HG03108 (cell line): ENCODE data around the gene DUSP21.
"Not testable (repeated sequence)": the region's sequence is repeated elsewhere in the genome, so short reads cannot be mapped to it uniquely, and the experiment has no call there.

Experiments used
- ATAC-seq: cut with Tn5 transposase; IDR thresholded peaks from one replicate; pipeline ENCODE4 v1.9.1; 2021; ENCODE audit warnings: moderate library complexity; ENCODE audit not compliant: unreplicated experiment

The DUSP21 gene

DNA sequence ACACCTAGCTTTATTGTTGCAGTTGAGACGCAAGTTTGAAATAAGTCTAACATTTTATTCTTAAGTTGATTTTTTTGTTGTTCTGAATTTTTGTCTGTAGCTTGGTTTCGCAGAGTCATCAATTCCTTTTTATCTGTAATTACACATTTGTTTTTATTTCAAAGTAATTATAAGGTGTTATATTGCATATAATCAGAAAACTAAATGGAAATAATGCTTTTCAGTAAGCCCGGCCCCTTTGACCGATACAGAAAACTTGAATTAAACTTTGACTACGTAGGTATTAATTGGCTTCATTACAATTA lies 31.3 kb downstream of the DUSP21 start:
- ATAC-seq = no peak

DNA sequence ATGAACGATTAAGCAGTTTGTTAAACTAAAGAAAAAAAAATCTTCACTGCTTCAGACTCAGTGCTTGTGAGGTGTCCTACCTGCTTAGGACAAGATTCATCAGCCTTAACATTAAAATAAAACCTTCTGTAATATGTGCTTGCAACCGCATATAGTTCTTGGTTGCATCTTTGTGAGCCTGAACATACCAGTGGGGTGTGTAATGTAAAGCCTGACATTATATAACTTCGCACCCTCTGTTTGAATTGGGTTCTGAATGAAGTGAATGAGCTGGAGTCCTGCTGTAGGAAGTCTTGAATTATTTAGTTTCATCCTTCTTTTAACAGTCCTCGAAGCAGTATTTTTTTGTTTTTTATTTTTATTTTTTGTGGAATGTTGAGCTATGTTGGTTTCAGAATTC lies 32.3 kb downstream of the DUSP21 start:
- ATAC-seq = no peak

DNA sequence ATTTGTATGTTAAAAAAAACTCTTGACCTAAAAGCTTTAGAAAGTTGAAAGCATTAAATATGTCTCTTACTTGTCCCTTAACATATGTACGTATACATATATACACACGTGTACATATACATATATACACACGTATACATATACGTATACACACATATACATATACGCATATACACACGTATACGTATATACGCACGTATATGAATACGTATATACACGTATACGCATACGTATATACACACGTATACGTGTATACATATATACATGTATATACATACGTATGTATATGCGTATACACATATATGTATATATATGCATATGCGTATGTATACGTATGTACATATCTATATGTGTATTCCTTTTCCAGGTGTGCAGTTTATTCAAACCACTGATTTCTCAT lies 32.9 kb downstream of the DUSP21 start:
- no peak for ATAC-seq

DNA sequence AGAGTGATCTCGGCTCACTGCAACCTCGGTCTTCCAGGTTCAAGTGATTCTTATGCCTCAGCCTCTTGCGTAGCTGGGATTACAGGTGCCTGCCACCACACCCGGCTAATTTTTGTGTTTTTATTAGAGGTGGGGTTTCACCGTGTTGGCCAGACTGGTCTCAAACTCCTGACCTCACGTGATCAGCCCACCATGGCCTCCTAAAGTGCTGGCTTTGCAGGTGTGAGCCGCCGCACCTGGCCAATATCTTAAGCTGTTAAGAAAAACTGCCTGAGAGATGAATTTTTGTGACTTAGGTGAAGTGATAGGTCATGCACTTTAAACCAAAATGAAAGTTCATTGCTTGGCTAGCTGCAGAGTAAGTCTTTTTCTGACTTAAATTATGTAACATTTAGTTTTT lies 35.0 kb downstream of the DUSP21 start:
- ATAC-seq = no peak

DNA sequence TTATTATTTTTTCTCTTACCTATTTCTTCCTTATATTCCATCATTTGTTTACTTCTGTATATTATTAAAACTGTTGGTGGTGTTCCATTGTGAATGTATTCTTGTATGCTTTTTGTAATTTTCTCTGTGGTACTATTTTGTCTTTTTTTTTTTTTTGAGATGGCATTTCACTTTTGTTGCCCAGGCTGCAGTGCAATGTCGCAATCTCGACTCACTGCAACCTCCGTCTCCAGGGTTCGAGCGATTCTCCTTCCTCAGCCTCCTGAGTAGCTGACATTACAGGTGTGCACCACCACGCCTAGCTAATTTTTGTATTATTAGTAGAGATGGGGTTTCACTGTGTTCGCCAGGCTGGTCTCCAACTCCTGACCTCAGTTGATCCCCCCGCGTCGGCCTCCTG lies 37.7 kb downstream of the DUSP21 start:
- no peak for ATAC-seq

DNA sequence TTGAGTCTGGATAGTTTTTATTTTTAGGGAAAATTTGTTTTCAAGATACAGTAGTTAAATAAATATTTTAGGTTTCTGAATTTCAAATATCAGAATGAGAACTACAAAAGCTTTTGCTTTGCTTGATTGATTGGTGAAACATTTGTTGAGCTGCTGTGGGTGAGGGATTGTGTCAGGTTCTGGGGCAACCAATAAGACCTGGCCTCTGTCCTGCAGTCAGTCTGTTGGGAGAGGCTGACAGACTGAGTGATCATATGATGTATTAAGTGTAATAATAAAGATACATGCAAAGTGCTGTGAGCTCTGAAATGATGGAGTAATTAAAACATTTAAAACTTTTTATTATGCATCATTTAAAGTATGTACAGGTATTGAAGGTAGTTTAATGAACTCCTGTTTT lies 38.8 kb downstream of the DUSP21 start:
- ATAC-seq = no peak

DNA sequence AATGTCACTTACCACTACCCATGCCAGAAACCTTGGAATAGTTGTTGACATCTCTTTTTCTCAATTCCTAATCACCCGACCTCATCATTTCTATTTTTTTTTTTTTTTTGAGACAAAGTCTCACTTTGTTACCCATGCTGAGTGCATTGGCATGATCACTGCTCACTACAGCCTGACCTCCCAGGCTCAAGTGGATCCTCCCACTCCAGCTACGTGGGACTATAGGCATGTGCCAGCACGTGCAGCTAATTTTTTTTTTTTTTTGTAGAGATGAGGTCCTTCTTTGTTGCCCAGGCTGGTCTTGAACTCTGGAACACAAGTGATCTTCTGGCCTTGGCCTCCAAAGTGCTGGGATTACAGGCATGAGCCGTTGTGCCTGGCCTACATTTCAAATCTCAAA lies 41.1 kb downstream of the DUSP21 start:
- ATAC-seq = no peak

DNA sequence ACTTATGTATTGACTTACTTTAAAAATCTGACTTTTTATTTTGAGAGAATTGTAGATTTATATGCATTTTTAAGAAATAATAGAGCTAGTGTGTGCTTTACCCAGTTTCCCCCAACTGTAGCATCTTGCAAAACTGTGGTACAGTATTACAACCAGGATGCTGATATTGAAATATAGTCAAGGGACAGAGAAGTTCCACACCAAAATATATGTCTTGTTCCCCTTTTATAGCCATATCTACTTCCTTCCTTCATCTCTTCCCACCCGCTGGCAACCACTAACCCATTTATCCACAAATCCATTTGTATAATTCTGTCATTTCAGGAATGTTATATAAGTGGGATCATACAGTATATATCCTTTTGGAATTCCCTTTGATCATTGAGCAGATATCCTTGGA lies 46.0 kb downstream of the DUSP21 start:
- ATAC-seq = no peak

DNA sequence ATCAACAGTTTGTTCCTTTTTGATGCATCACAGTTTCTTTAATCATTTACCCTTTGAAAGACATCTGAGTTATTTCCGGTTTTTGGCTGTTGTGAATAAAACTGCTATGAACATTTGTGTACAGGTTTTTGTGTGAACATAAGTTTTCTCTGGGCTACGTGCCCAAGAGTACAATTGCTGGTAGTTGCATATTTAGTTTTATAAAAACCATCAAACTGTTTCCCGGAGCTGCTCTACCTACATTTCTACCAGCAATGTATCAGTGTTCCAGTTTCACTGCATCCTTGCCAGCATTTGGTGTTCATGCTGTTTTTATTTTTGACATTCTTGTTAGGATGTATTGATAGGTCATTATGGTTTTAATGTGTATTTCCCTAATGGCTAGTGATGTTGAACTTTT lies 46.4 kb downstream of the DUSP21 start:
- ATAC-seq = no peak

DNA sequence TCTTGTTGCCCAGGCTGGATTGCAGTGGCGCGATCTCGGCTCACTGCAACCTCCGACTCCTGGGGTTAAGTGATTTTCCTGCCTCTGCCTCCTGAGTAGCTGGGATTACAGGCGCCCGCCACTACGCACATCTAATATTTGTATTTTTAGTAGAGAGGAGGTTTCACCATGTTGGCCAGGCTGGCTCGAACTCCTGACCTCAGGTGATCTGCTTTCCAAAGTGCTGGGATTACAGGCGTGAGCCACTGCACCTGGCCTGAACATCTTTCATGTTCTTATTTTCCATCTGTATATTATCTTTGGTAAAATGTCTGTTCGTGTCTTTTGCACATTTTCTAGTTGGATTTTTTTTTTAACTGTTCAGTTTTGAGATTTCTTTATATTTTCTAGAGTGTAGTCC lies 46.9 kb downstream of the DUSP21 start:
- not testable (repeated sequence) for ATAC-seq

DNA sequence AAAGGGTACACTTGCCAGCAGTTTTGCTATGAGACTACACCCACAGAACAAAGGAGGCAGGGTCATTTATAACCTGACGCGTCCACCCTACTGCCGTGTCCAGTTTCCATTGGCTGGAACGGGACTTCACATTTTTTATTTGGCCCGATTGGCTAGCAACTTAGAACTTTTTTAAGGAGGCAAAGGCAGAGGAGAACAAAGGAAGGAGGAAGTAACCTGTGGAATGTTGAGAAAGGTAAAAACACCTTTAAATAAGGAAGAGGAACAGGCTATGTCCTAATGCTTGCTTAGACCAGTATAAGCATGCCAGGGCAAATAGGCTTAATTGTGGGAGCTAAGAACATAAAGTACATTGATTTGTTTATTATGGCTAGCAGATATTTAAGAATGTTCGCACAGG lies 47.8 kb downstream of the DUSP21 start:
- ATAC-seq = no peak
